ENCODE data around the gene ADAMTS16.
A peak's percentile ranks its signal among the peaks of the same experiment; 100 is the strongest.

Gene ADAMTS16

DNA sequence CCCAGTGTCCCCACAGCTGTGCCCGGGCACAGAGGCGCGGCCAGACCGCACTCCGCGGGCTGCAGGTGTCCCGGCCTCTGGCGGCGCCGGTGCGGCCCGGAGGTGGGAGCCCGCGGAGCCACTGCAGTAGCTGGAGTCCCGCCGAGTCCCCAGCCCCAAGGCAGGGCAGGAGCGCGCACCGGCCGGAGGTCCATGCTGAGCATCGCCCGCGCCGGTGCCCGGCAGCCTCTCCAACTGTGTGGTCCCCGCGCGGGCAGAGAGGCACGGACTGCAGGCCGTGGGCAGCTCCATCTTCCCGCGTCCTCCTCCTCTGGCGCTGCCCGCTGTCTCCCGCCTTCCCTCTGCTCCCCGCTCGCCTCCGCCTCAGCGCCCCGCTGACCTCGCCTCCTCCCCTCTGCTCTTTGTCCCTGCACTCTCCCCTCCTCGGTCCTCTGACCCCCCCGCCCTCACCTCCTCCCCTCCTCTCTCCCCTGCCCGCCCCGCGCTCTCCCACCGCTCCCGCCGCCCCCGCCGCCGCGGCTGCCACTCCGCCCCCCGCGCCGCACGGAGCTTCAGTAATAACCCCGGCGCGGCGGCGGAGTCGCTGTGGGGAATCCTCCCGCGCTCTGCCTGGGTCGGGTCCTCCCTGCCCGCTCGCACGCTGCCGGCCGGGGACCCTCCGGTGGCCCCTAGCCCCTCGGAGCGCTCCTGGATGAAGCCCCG is at the start of gene ADAMTS16:
Gene ADAMTS16, plus strand, starts transcription at position 554 of the 702 bp plus-strand sequence. Its CDS starts 138 bp downstream, at position 692.
- ATAC-seq: peak; percentile 24

DNA sequence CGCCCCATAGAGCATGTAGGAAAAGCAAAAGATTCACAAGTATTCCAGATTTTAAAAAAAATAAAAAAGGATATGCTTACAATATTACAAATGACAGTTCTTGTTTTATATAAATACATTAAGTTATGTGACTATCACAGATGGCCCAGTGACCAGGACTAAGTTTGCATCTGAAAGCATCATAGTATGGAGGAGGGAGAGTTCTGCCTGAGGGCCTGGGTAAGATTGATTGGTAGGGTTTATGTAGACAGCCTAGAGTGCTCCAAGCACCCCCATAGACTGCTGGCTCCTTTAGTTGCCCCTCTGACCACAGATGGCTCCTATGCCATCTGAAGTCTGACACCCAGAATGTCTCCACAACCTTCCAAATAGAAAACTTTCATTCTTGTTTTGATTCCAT is 48.0 kb upstream of the ADAMTS16 start:
- no peaks in the 10 kb centered on the region for H3K27me3 Mint-ChIP-seq
- H3K9me3 Mint-ChIP-seq: peaks cover 2% of the 10 kb centered on the region
- no peaks in the 10 kb centered on the region for H3K36me3 Mint-ChIP-seq
- H3K4me3 Mint-ChIP-seq: no peak overlapping the region
- ATAC-seq: no peak
- H3K27ac Mint-ChIP-seq: no peak overlapping the region
- no peaks in the 10 kb centered on the region for H3K4me1 Mint-ChIP-seq

More for the DNA sequence above, at the start of gene ADAMTS16:
- Mint-ChIP-seq H3K27ac (no peak within 1 kb of the TSS), H3K4me1 (peaks cover 6% of the 10 kb centered on the region), H3K9me3 (peaks cover 2% of the 10 kb centered on the region), H3K36me3 (no peaks in the 10 kb centered on the region), H3K4me3 (no peak within 1 kb of the TSS), H3K27me3 (peaks cover 33% of the 10 kb centered on the region)

DNA sequence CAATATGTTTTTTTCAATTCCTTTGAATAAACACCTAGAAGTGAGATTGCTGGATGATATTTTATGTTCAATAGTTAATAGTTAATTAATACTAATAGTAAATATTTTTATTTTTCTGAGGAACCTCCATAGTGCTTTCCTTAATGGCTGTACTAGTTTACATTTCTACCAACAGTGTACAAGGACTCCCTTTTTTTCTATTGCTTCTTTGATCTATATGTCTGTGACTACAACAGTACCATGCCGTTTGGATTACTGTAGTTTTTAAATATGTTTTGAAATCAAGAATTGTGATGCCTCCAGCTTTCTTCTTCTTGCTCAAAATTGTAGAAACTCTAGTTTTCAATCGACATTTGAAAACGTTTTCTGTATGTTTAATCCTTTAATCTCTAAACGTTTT is 39.5 kb upstream of the ADAMTS16 start:
- Mint-ChIP-seq H3K4me3 (no peak overlapping the region), H3K4me1 (no peaks in the 10 kb centered on the region), H3K9me3 (peaks cover 5% of the 10 kb centered on the region), H3K36me3 (no peaks in the 10 kb centered on the region), H3K27ac (no peak overlapping the region), H3K27me3 (no peaks in the 10 kb centered on the region)
- no peak for ATAC-seq

DNA sequence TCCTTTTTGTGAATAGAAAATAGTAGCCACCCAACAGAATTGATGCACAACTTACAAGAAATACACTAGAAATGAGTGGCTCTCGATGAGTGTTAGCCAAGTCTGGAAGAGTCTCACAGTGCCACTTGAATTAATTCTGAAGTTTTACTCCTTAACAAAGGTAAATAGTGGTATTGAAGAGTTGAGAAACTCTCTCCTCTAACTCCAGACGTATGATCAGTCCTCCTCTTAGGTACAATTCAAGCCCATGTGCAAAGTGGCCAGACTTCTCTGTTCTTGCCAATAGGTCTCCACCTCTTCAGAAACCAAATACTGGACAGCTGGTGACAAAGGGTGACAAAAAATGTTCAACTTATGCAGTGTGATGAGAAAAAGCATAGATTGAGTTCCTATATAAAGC is 38.5 kb upstream of the ADAMTS16 start:
- Mint-ChIP-seq H3K4me1 (no peaks in the 10 kb centered on the region), H3K27me3 (no peaks in the 10 kb centered on the region), H3K9me3 (peaks cover 5% of the 10 kb centered on the region)

DNA sequence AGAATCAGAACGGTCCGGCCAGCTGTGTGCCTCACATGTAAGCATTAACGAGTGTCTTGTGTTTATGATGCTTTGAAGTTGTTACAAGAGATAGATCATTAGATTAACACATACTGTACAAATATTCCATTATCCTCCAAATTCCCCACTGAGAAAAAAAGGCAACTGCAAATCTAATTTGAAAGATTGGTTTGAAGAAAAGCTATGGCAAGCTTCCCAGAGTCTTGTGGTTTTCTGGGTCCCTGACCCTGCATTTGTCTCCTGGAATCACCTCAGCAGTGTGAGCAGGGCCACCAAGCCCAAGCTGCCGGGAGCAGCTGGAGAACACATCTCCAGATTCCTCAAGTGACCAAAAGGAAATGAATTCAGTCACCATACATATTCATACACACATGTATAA is 36.9 kb upstream of the ADAMTS16 start:
- H3K27ac Mint-ChIP-seq: no peak overlapping the region

More for the DNA sequence above, 38.5 kb upstream of the ADAMTS16 start:
- Mint-ChIP-seq H3K36me3 (no peaks in the 10 kb centered on the region), H3K27ac (no peak overlapping the region), H3K4me3 (no peak overlapping the region)
- no peak for ATAC-seq

DNA sequence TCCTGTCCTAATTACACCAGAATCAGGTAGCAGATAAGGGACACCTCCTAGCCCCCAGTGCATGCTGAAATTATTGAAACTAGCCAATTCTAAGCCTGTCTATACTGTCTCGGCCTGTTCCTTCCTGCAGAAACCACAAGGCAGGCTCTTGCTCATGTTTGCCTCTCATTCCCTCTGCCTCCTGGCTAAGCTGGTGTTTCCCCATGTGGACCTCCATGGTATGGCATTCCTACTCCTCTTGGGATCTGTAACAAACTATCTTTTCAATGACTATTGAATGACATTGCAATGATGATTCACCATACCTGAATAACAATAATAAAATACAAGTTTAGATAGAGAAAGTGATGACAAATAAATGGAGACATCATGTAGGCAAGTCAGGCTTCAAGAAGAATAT is 35.6 kb upstream of the ADAMTS16 start:
- no peak for ATAC-seq

More for the DNA sequence above, 36.9 kb upstream of the ADAMTS16 start:
- Mint-ChIP-seq H3K4me1 (no peaks in the 10 kb centered on the region), H3K36me3 (no peaks in the 10 kb centered on the region), H3K9me3 (peaks cover 6% of the 10 kb centered on the region), H3K4me3 (no peak overlapping the region), H3K27me3 (no peaks in the 10 kb centered on the region)
- ATAC-seq: no peak

GRCh38 chr5:5105531-5105930 is 34.6 kb upstream of the ADAMTS16 start:
- H3K36me3 Mint-ChIP-seq: no peaks in the 10 kb centered on the region
- peaks cover 5% of the 10 kb centered on the region for H3K9me3 Mint-ChIP-seq
- H3K27me3 Mint-ChIP-seq: no peaks in the 10 kb centered on the region
- H3K4me3 Mint-ChIP-seq: no peak overlapping the region
- H3K27ac Mint-ChIP-seq: no peak overlapping the region
- H3K4me1 Mint-ChIP-seq: no peaks in the 10 kb centered on the region
- no peak for ATAC-seq

More for the DNA sequence above, 35.6 kb upstream of the ADAMTS16 start:
- peaks cover 2% of the 10 kb centered on the region for H3K9me3 Mint-ChIP-seq
- H3K4me3 Mint-ChIP-seq: no peak overlapping the region
- no peaks in the 10 kb centered on the region for H3K4me1 Mint-ChIP-seq
- no peaks in the 10 kb centered on the region for H3K27me3 Mint-ChIP-seq
- H3K36me3 Mint-ChIP-seq: no peaks in the 10 kb centered on the region
- H3K27ac Mint-ChIP-seq: no peak overlapping the region

DNA sequence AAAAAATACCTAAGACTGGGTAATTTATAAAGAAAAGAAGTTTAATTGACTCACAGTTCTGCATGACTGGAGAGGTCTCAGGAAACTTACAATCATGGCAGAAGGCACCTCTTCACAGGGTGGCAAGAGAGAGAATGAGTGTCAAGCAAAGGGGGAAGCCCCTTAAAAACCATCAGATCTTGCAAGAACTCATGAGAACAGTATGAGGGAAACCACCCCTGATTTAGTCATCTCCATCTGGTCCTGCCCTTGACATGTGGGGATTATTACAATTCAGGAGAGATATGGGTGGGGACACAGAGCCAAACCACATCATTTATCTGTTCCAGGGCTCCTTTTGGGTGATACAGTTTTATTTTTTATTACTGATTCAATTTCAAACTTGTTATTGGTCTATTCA is 23.2 kb upstream of the ADAMTS16 start:
- Mint-ChIP-seq H3K9me3 (peaks cover 10% of the 10 kb centered on the region), H3K4me1 (no peaks in the 10 kb centered on the region), H3K27me3 (peaks cover 9% of the 10 kb centered on the region), H3K4me3 (no peak overlapping the region), H3K36me3 (no peaks in the 10 kb centered on the region), H3K27ac (no peak overlapping the region)
- no peak for ATAC-seq

GRCh38 chr5:5122776-5123175 is 17.4 kb upstream of the ADAMTS16 start:
- ATAC-seq: no peak
- Mint-ChIP-seq H3K9me3 (peaks cover 5% of the 10 kb centered on the region), H3K4me1 (no peaks in the 10 kb centered on the region), H3K27me3 (peaks cover 26% of the 10 kb centered on the region), H3K36me3 (no peaks in the 10 kb centered on the region), H3K27ac (no peak overlapping the region), H3K4me3 (no peak overlapping the region)

DNA sequence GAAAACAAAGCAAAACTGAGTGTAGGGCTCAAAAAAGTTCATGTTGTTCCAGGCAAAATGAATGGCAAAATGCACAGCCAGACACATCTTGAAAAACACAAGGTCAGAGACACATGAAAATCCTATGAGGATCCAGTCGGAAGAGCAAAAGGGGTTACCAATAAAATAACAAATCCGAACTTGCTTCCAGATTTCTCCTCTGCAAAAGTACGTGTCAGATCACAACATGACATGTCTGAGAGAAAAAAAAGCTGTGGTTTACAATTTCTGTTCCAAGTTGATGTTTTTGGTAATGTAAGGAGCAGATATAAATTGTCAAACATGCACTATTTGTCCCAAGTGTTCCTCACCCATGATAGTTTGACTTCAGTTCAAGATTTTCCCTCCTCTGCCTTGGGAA is 15.9 kb upstream of the ADAMTS16 start:
- H3K9me3 Mint-ChIP-seq: no peaks in the 10 kb centered on the region
- no peak overlapping the region for H3K27ac Mint-ChIP-seq
- no peak for ATAC-seq
- peaks cover 18% of the 10 kb centered on the region for H3K27me3 Mint-ChIP-seq
- no peaks in the 10 kb centered on the region for H3K4me1 Mint-ChIP-seq
- no peak overlapping the region for H3K4me3 Mint-ChIP-seq
- H3K36me3 Mint-ChIP-seq: no peaks in the 10 kb centered on the region

GRCh38 chr5:5126444-5126843 is 13.7 kb upstream of the ADAMTS16 start:
- H3K4me3 Mint-ChIP-seq: no peak overlapping the region
- no peaks in the 10 kb centered on the region for H3K4me1 Mint-ChIP-seq
- peaks cover 18% of the 10 kb centered on the region for H3K27me3 Mint-ChIP-seq
- ATAC-seq: no peak
- H3K9me3 Mint-ChIP-seq: no peaks in the 10 kb centered on the region
- no peaks in the 10 kb centered on the region for H3K36me3 Mint-ChIP-seq
- H3K27ac Mint-ChIP-seq: no peak overlapping the region

DNA sequence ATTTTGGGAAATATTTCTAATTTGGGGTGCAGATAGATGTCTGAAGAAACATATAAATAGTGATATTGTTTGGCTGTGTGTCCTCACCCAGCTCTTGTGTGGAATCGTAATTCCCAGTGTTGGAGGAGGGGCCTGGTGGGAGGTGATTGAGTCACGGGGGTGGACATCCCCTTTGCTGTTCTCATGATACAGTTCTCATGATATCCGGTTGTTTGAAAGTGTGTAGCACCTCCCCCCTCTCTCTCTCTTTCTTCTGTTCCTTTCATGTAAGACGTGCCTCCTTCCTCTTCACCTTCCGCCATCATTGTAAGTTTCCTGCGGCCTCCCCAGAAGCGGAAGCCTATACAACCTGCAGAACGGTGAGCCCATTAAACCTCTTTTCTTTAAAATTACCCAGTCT is 11.4 kb upstream of the ADAMTS16 start:
- no peak overlapping the region for H3K4me3 Mint-ChIP-seq
- no peaks in the 10 kb centered on the region for H3K36me3 Mint-ChIP-seq
- no peak for ATAC-seq
- peaks cover 16% of the 10 kb centered on the region for H3K27me3 Mint-ChIP-seq
- peaks cover under 1% of the 10 kb centered on the region for H3K9me3 Mint-ChIP-seq
- H3K27ac Mint-ChIP-seq: no peak overlapping the region
- H3K4me1 Mint-ChIP-seq: no peaks in the 10 kb centered on the region

DNA sequence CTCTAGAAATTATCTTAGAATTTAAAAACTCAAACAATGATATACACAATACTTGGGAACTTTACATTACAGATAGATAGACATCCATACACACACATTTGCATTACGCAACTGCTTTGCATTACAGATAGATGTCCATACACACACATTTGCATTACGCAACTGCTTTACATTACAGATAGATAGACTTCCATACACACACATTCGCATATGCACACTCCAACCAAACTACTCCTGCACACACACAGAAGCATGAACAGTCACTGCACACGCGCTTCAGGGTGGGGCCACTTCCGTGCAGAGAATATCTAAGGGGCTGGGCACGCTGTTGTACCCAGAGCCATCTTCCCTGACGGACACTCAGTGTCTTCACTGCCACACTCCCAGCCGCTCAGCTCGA is 7.9 kb upstream of the ADAMTS16 start:
- Mint-ChIP-seq H3K27ac (no peak overlapping the region), H3K9me3 (peaks cover 4% of the 10 kb centered on the region), H3K4me3 (no peak overlapping the region), H3K4me1 (no peaks in the 10 kb centered on the region), H3K36me3 (no peaks in the 10 kb centered on the region), H3K27me3 (no peaks in the 10 kb centered on the region)
- ATAC-seq: no peak

GRCh38 chr5:5132693-5133295 is 7.3 kb upstream of the ADAMTS16 start:
- ATAC-seq: no peak
- Mint-ChIP-seq H3K27me3 (no peaks in the 10 kb centered on the region), H3K4me1 (no peaks in the 10 kb centered on the region), H3K27ac (no peak overlapping the region), H3K4me3 (no peak overlapping the region), H3K9me3 (peaks cover 4% of the 10 kb centered on the region), H3K36me3 (no peaks in the 10 kb centered on the region)

DNA sequence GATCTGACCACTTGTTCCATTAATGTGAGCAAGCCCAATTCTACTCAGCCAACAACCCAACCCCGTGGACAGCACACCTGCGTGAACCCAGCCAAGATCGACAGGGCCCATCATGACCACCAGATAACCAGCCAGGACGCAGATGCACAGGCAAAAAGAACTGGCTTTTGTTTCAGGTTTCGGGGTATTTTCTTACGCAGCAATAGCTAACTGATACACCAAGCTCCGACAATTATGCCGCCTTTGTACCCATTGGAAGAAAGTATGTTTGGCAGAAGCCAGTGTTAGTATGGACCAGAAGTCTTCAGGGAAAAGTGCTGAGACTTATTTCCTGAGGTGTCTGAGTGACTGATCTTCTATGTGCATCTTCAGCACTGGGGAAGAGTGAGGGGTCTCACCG is 6.0 kb upstream of the ADAMTS16 start:
- H3K4me3 Mint-ChIP-seq: no peak overlapping the region

DNA sequence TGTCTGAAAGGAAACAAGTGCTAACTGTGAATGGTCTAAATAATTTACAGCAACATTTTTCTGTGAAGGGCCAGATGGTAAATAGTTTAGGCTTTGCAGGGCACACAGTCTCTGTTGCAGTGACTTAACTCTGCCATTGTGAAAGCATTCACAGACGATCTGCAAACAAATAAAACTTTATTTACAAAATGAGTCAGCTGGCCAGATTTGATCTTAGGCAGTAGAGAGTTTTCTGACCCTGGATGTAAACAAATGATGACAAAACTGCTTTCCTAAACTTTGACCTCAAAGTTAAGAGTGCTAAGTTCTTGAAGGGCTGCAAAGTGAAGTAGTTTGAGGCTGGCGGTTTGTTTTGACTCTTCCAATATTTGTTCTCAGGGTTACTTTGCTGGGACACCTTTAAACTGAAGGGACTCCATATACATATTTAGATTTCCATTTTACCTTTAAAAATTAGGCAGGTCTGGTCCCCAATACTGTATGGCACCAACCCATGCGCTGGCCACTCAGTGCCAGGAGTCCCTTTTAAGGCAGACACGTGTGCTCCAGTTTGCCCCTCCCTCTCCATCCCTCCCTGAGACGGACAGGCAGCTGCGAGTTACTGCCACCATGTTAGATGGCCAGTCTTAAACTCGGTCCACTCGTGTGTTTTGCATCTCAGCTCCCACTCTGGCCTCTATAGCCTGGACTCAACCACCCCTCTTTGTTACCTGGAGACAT is 4.0 kb upstream of the ADAMTS16 start:
- H3K4me3 Mint-ChIP-seq: no peak overlapping the region
- no peaks in the 10 kb centered on the region for H3K36me3 Mint-ChIP-seq
- H3K4me1 Mint-ChIP-seq: peaks cover 4% of the 10 kb centered on the region
- no peak for ATAC-seq
- H3K27me3 Mint-ChIP-seq: peaks cover 15% of the 10 kb centered on the region
- peaks cover 6% of the 10 kb centered on the region for H3K9me3 Mint-ChIP-seq
- no peak overlapping the region for H3K27ac Mint-ChIP-seq

More for the DNA sequence above, 6.0 kb upstream of the ADAMTS16 start:
- no peak overlapping the region for H3K27ac Mint-ChIP-seq
- H3K36me3 Mint-ChIP-seq: no peaks in the 10 kb centered on the region
- no peaks in the 10 kb centered on the region for H3K4me1 Mint-ChIP-seq
- H3K9me3 Mint-ChIP-seq: peaks cover 6% of the 10 kb centered on the region
- H3K27me3 Mint-ChIP-seq: peaks cover 6% of the 10 kb centered on the region
- no peak for ATAC-seq
